HG03342 (cell line): ENCODE data around the gene SOX1.

Experiments used
- ATAC-seq: cut with Tn5 transposase; IDR thresholded peaks from one replicate; pipeline ENCODE4 v1.9.1; 2021; ENCODE audit warnings: mild to moderate bottlenecking, moderate library complexity; ENCODE audit not compliant: unreplicated experiment

Gene SOX1

GRCh38 chr13:112058519-112058873 lies 8.5 kb upstream of the SOX1 start:
- ATAC-seq: no peak

GRCh38 chr13:112058941-112059340 lies 8.0 kb upstream of the SOX1 start:
- ATAC-seq: no peak

- no peak for ATAC-seq
Observed at GRCh38 chr13:112059457-112060281, 7.3 kb upstream of the SOX1 start.

GRCh38 chr13:112060282-112060830 lies 6.6 kb upstream of the SOX1 start:
- ATAC-seq: no peak

- no peak for ATAC-seq
Observed at GRCh38 chr13:112060899-112061366, 6.0 kb upstream of the SOX1 start.

GRCh38 chr13:112061367-112062061 lies 5.4 kb upstream of the SOX1 start:
- ATAC-seq: no peak

GRCh38 chr13:112062072-112062567 lies 4.8 kb upstream of the SOX1 start:
- ATAC-seq: no peak

GRCh38 chr13:112062571-112063570 lies 4.1 kb upstream of the SOX1 start:
- no peak for ATAC-seq

- no peak for ATAC-seq
Observed at GRCh38 chr13:112063807-112064206, 3.1 kb upstream of the SOX1 start.

GRCh38 chr13:112064222-112064621 lies 2.7 kb upstream of the SOX1 start:
- ATAC-seq: no peak

- no peak for ATAC-seq
Observed at GRCh38 chr13:112065521-112065866, 1.5 kb upstream of the SOX1 start.

GRCh38 chr13:112065867-112066623 lies 904 bp upstream of the SOX1 start:
- no peak for ATAC-seq

- no peak for ATAC-seq
Observed at GRCh38 chr13:112066624-112067004, 335 bp upstream of the SOX1 start.

- no peak for ATAC-seq
Observed at GRCh38 chr13:112067871-112068539, 1.1 kb downstream of the SOX1 start.

- no peak for ATAC-seq
Observed at GRCh38 chr13:112068540-112069060, 1.7 kb downstream of the SOX1 start.

GRCh38 chr13:112069061-112069844 lies 2.3 kb downstream of the SOX1 start:
- no peak for ATAC-seq

- no peak for ATAC-seq
Observed at GRCh38 chr13:112069845-112070251, 2.9 kb downstream of the SOX1 start.

GRCh38 chr13:112071102-112071722 lies 4.3 kb downstream of the SOX1 start:
- no peak for ATAC-seq
